Esophagus muscularis mucosa (tissue), 4 donors: ENCODE data around the gene GSTT4. TPM values are rescaled to one million over a fixed set of nuclear protein-coding genes. Genes with fewer than 3 reads are reported as not detected.
"Not testable (repeated sequence)": the region's sequence is repeated elsewhere in the genome, so short reads cannot be mapped to it uniquely, and the experiment has no call there.

ENCODE experiments used
- DNase-seq: peaks from one replicate; pipeline ENCODE4 v3.0.0-alpha.2; 2017; ENCODE audit errors: extremely low spot score
- H3K27ac ChIP-seq, 4 donors: fragments of 200-600 bp; sonication (generic); replicated peaks in 1 of 4; 1 replicate in 3 of 4; 2 replicates in 1 of 4; pipeline ENCODE4 v1.5.1; 2016 to 2019; ENCODE audit warnings: mild to moderate bottlenecking in 1 of 4
- H3K27me3 ChIP-seq, 4 donors: fragments of 200-600 bp; sonication (generic); one replicate each; pipeline versions ENCODE4 v1.5.1 to v1.6.0; 2016 to 2019
- H3K36me3 ChIP-seq, 4 donors: fragments of 200-600 bp; sonication (generic); one replicate each; pipeline ENCODE4 v1.5.1; 2016 to 2019
- H3K4me1 ChIP-seq, 4 donors: fragments of 200-600 bp; sonication (generic); one replicate each; pipeline ENCODE4 v1.5.1; 2016 to 2019
- H3K4me3 ChIP-seq, 4 donors: fragments of 200-600 bp; sonication (generic); 1 replicate in 2 of 4; 2 replicates in 2 of 4; pipeline ENCODE4 v1.5.1; 2016 to 2019; ENCODE audit warnings: mild to moderate bottlenecking in 4 of 4, moderate library complexity in 1 of 4
- H3K9me3 ChIP-seq, 4 donors: fragments of 200-600 bp; sonication (generic); 1 replicate in 3 of 4; 2 replicates in 1 of 4; pipeline ENCODE4 v1.5.1; 2016 to 2019
- EP300 ChIP-seq: sonication (generic); formaldehyde crosslinking; IDR thresholded peaks from one replicate; pipeline ENCODE4 v1.6.1; 2017; ENCODE audit warnings: antibody characterized with exemption
- POLR2A ChIP-seq: fragments of 450-650 bp; IDR thresholded peaks from one replicate; pipeline ENCODE4 v1.6.1; 2017; ENCODE audit warnings: antibody characterized with exemption, moderate library complexity, mild to moderate bottlenecking, low read depth
- POLR2AphosphoS5 ChIP-seq, 2 donors: sonication (generic); formaldehyde crosslinking; IDR thresholded peaks; one replicate each; pipeline ENCODE4 v1.6.1; 2017; ENCODE audit warnings: antibody characterized with exemption in 2 of 2
- WGBS: methylation state at CpG from one replicate; pipeline ENCODE4 v1.1.5; 2018; 5-methylcytosine and 5-hydroxymethylcytosine counted together
- intact Hi-C: fragments of 100-400 bp; cut with DNase I; formaldehyde crosslinking; loops from one replicate; pipeline ENCODE4 v1.15.1; 2023
- total RNA-seq, 4 donors: library from RNA; depleted of rRNA; stranded (reverse); fragments of >200 nt; gene quantifications; one replicate each; pipeline versions ENCODE4 v1.1.0 to v1.2.1, GENCODE V29; 2016
- TF ChIP-seq, protein P1 (sequence below), 3 experiments: fragments of 200-600 bp in 2 of 3; fragments of 450-650 bp in 1 of 3; sonication (generic) in 2 of 3; IDR thresholded peaks; one replicate each; pipeline ENCODE4 v1.5.1; 2017 to 2019; ENCODE audit warnings: antibody characterized with exemption in 3 of 3, mild to moderate bottlenecking in 2 of 3, moderate library complexity in 1 of 3

The GSTT4 gene
- total RNA-seq, 4 donors from 2014 or later, result not detected

DNA sequence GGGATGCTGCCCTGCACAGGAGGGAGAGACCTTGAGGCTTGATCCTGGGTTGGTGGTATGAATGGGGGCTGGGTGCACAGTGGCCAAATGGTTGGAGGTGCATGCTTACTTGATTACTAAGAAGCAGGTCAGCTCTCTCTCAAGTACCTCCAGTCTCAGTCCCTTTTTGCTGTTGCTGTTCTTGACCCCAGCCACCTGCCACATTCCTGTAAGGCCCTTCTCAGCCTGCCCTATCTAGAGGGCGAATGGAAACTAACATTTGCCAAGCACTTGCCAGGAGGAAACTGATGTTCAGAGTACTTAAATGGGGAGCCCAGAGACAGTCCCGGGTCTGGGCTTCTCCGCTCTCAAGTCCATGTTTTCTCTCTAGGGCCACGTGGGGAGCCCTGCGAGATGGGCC, 45.8 kb upstream of the GSTT4 start:
- DNase-seq, result no peak
- Histone ChIP-seq H3K4me1 (peaks cover 0 to 10% (median 2%) of the 10 kb centered on the region in 4 donors), H3K36me3 (peaks cover 20 to 93% (median 79%) of the 10 kb centered on the region in 4 donors), H3K27ac (peak overlapping the region in 1 of 4 donors; percentile 17), H3K4me3 (no peak overlapping the region), H3K27me3 (no peaks in the 10 kb centered on the region), H3K9me3 (no peaks in the 10 kb centered on the region)
- WGBS, result 94% methylated on average over 5 of the region's 5 CpGs
- TF ChIP-seq EP300 (no peak), POLR2AphosphoS5 (IDR thresholded peaks at IDR 0.05) (no peak), POLR2A (no peak)
- TF ChIP-seq, protein P1, sequence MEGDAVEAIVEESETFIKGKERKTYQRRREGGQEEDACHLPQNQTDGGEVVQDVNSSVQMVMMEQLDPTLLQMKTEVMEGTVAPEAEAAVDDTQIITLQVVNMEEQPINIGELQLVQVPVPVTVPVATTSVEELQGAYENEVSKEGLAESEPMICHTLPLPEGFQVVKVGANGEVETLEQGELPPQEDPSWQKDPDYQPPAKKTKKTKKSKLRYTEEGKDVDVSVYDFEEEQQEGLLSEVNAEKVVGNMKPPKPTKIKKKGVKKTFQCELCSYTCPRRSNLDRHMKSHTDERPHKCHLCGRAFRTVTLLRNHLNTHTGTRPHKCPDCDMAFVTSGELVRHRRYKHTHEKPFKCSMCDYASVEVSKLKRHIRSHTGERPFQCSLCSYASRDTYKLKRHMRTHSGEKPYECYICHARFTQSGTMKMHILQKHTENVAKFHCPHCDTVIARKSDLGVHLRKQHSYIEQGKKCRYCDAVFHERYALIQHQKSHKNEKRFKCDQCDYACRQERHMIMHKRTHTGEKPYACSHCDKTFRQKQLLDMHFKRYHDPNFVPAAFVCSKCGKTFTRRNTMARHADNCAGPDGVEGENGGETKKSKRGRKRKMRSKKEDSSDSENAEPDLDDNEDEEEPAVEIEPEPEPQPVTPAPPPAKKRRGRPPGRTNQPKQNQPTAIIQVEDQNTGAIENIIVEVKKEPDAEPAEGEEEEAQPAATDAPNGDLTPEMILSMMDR (IDR thresholded peaks at IDR 0.05), result no peak
- intact Hi-C loops, result no loop called here

DNA sequence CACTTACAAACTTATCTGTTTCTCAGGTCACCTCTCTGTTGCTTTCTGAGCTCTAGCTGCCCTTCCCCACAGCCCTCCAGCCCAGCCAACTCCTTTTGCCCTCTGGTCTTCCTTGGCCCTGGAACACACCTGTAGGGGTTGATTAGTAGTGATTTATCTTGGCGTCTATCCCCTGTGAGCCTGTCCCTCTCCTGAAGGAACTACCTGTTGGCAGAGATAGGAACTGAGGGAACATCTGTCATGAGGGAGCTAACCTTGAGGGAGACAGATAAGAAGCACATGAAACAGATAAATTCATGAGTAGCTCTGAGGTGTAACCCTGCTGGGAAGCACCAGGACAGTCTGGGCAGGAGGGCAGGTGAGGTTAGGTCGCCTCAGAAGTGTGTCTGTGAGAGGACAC, 44.7 kb upstream of the GSTT4 start:
- DNase-seq, result no peak
- TF ChIP-seq, protein P1 (IDR thresholded peaks at IDR 0.05), result no peak
- TF ChIP-seq EP300 (no peak), POLR2A (no peak), POLR2AphosphoS5 (IDR thresholded peaks at IDR 0.05) (no peak)
- H3K4me1 ChIP-seq, result peaks cover 0 to 10% (median 2%) of the 10 kb centered on the region in 4 donors
- H3K36me3 ChIP-seq, result peaks cover 16 to 93% (median 80%) of the 10 kb centered on the region in 4 donors
- intact Hi-C loops, result no loop called here
- WGBS, result 96% methylated on average over 2 of the region's 2 CpGs
- no peaks in the 10 kb centered on the region for H3K27me3 ChIP-seq
- no peaks in the 10 kb centered on the region for H3K9me3 ChIP-seq
- no peak overlapping the region for H3K27ac ChIP-seq
- no peak overlapping the region for H3K4me3 ChIP-seq

DNA sequence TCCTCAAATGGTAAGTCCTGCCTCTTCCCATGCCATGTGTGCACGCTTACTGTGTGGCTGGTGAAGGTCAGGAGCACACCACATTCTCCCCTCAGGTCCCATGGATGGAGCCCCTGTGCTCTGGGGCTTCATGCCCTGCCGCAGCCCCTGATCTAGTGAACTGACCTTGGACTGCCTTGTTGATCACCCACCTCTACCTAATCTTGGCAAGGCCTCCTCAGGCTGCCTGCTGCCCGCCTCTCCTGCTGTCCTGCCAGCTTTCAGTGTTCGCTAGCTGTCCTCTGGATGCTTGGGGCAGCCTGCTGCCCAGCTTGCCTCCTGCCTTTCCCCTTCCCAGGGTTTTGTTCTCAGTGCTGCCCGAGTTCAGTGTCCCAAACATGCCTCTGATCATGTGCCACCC, 44.0 kb upstream of the GSTT4 start:
- H3K4me3 ChIP-seq, result no peak overlapping the region
- intact Hi-C loops, result no loop called here
- H3K27me3 ChIP-seq, result no peaks in the 10 kb centered on the region
- TF ChIP-seq POLR2A, result no peak
- H3K36me3 ChIP-seq, result peaks cover 14 to 88% (median 76%) of the 10 kb centered on the region in 4 donors
- 96% methylated on average over 5 of the region's 5 CpGs for WGBS
- no peak for DNase-seq
- peaks cover 0 to 10% (median 2%) of the 10 kb centered on the region in 4 donors for H3K4me1 ChIP-seq
- no peaks in the 10 kb centered on the region for H3K9me3 ChIP-seq
- H3K27ac ChIP-seq, result no peak overlapping the region

DNA sequence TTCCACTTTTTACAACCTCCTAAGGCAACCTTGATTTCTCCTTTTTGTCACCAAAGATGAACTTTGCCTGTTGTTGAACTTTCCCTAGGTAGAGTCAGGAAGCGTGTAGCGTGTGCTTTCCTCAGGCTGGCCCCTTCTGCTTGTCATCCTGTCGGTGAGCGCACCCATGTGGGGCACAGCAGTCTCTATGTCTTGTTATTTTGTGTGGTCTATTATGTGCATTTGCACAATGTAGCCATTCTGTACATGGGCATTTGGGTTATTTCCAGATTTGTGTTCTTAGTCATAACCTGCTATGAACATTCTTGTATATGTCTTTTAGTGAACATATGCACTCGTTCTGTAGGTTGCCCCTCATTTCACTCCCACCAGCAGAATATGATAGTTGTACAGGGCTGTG, 40.8 kb upstream of the GSTT4 start:
- no peak for DNase-seq
- Histone ChIP-seq H3K27ac (no peak overlapping the region), H3K4me3 (no peak overlapping the region), H3K27me3 (no peaks in the 10 kb centered on the region), H3K36me3 (peaks cover 25 to 91% (median 72%) of the 10 kb centered on the region in 4 donors), H3K4me1 (peaks cover 0 to under 1% (median 0%) of the 10 kb centered on the region in 4 donors), H3K9me3 (no peaks in the 10 kb centered on the region)
- no peak for TF ChIP-seq EP300
- TF ChIP-seq POLR2AphosphoS5 (IDR thresholded peaks at IDR 0.05), result no peak
- no peak for TF ChIP-seq POLR2A
- TF ChIP-seq, protein P1 (IDR thresholded peaks at IDR 0.05), result no peak
- 87% methylated on average over 5 of the region's 5 CpGs for WGBS
- intact Hi-C loops, result no loop called here

DNA sequence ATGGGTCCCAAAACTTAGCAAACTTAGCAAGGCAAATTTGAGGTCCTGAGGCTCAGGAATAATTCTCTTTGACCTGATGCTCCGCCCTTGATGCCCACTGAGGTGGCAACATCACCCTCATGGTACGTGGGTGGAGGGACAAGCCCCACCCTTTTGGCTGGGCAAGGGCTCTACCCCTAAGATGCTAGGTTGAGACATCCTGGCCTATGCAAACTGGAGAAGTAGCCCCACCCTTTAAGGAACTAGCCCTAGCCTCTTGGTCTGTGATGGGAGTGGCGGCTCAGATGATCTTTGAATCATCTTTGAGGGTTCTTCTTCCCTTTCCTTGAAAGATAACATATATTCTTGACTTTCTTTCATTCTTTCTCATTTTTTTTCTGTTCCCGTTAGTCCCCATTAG, 38.7 kb upstream of the GSTT4 start:
- peaks cover 27 to 90% (median 72%) of the 10 kb centered on the region in 4 donors for H3K36me3 ChIP-seq
- H3K9me3 ChIP-seq, result no peaks in the 10 kb centered on the region
- H3K4me1 ChIP-seq, result no peaks in the 10 kb centered on the region
- H3K4me3 ChIP-seq, result no peak overlapping the region
- TF ChIP-seq EP300, result no peak
- TF ChIP-seq POLR2AphosphoS5 (IDR thresholded peaks at IDR 0.05), result no peak
- TF ChIP-seq, protein P1 (IDR thresholded peaks at IDR 0.05), result no peak
- no peak for TF ChIP-seq POLR2A
- DNase-seq, result no peak
- no peaks in the 10 kb centered on the region for H3K27me3 ChIP-seq
- WGBS, result 75% methylated on average over 3 of the region's 4 CpGs
- intact Hi-C loops, result no loop called here
- H3K27ac ChIP-seq, result no peak overlapping the region

DNA sequence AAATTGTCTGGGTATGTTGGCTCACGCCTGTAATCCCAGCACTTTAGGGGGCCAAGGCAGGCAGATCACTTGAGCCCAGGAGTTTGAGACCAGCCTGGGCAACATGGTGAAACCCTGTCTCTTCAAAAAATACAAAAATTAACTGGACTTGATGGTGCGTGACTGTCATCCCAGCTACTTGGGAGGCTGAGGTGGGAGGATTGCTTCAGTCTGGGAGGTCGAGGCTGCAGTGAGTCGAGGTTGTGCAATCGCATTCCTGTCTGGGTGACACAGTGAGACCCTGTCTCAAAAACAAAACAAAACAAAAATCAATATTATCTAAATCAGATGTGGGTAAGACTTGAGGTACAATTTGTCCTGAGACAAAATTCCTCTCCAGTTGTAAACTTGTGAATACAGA, 38.2 kb upstream of the GSTT4 start:
- H3K27ac ChIP-seq, H3K9me3 ChIP-seq, intact Hi-C loops, H3K27me3 ChIP-seq, DNase-seq, H3K4me3 ChIP-seq, H3K4me1 ChIP-seq: not testable (repeated sequence)
- 93% methylated on average over 5 of the region's 5 CpGs for WGBS
- H3K36me3 ChIP-seq, result peaks cover 29 to 90% (median 70%) of the 10 kb centered on the region in 4 donors
